Fibroblast of skin of scalp (primary cell): ENCODE results near the gene TEAD1.
A peak's percentile ranks its signal among the peaks of the same experiment; 100 is the strongest.

Experiments used
- DNase-seq: peaks from one replicate; pipeline ENCODE4 v3.0.0-alpha.2; 2013

TEAD1 gene

GRCh38 chr11:12667646-12668045, 6.6 kb upstream of the TEAD1 start:
- DNase-seq: no peak

- no peak for DNase-seq
Observed at GRCh38 chr11:12668166-12668565, 6.1 kb upstream of the TEAD1 start.

DNA sequence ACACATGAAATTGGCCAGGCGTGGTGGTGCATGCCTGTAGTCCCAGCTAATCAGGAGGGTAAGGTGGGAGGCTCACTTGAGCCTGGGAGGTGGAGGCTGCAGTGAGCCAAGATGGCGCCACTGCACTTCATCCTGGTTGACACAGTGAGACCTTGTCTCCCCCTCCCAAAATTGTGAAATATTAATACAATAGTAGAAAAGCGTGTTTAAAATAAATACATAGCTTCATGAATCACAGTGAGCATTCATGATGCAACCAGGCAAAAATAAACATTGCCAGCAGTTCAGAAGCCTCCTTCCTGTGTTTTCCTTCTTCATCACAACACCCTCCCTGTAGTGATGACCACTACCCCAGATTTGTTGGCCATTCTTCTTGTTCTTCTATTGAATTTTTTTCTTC, 4.3 kb upstream of the TEAD1 start:
- peak; percentile 70 for DNase-seq

- DNase-seq: no peak
Observed at GRCh38 chr11:12671370-12671769, 2.9 kb upstream of the TEAD1 start.

- DNase-seq: no peak
Observed at GRCh38 chr11:12673601-12673923, 659 bp upstream of the TEAD1 start.

GRCh38 chr11:12674571-12674935, 332 bp downstream of the TEAD1 start:
- no peak for DNase-seq

DNA sequence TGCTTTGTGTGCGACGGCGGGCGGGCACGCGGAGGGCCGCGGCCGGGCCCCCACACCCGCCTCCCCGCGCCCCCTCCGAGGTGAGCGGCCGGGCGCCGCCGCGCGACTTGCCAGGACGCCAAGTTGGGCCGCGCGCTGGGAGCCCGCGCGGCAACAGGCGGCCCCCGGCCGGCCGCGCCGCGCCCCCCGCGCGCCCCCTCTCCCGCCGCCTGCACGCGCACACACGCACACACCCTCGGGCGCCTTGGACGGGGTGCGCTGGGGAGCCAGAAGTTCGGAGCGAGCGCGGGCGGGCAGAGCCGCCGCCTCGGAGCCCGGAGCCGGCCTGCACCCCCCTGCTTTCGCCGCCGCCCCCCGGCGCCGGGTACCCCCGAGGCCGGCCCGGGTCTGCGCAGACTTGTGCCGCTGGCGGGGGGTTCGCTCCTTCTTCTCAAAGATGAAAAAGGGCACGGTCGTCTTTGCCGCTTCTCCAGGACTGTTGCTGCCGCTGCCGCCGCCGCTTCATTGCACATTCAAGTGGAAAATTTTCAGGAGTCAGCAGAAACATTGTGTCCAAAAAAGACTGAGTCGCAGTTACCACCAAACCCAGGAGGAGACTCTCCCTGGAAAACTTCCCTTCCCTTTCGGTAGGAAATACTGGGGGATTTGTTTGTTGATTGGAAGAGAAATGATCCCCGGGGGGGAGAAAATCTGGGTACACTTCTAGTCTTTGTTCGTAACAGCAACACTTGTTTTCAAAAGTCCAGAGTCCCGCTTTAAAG, 895 bp downstream of the TEAD1 start:
- DNase-seq: no peak

DNA sequence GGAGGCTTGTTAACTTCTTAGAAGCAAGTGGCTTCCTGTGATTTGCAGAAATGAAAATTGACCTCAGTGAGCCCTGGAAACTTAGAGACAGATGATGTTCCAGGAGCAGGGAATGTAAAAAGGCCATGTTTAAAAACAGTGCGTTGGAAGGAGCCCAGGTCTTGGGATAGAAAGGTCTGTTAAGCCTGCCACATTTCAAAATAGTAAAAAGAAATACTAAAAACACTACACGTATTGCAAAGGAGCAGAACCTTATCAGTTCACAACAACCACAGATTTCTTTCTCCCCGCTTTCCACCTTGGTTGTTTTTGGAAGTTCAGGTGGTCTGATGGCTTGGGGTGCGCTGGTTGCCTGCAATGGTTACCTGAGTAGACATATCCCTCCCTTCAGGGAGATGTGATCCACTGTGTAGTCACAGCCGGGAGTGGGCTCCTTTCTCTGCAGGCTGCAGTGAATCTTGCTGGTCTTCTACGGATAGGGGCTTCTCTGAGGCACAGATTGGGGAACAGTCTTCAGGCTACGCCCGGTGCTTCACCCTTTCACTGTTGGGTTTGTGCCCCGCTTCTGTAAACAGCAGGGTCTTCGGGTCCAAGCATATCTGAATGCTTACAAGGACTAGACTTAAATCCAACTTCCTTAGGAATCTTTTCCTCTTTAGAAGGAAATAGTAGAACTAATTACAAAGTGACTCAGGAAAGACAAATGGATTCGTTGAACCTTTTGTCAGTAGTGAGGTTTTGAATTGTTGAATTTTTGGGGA, 1.9 kb downstream of the TEAD1 start:
- no peak for DNase-seq

- DNase-seq: no peak
Observed at GRCh38 chr11:12677131-12677530, 2.9 kb downstream of the TEAD1 start.

GRCh38 chr11:12678092-12678491, 3.9 kb downstream of the TEAD1 start:
- DNase-seq: no peak

DNA sequence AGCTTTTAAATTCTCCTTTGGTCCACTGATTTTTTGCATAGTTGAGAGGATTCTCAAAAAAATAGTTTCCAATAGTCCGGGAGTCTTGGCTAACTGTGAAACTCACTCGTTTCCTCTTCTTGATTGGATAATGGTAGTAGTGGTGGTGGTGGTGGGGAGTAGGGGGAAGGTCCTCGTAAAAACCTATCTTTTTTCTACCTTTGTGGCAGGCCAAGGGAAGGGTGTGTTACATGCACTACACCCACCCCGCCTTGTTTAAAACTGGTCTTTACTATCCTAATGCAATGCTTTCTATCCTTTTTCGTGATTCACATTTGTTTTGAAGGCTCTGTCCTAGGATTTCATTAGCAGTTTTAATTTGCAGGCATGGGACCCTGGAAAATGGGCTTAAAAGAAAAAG, 4.8 kb downstream of the TEAD1 start:
- no peak for DNase-seq

DNA sequence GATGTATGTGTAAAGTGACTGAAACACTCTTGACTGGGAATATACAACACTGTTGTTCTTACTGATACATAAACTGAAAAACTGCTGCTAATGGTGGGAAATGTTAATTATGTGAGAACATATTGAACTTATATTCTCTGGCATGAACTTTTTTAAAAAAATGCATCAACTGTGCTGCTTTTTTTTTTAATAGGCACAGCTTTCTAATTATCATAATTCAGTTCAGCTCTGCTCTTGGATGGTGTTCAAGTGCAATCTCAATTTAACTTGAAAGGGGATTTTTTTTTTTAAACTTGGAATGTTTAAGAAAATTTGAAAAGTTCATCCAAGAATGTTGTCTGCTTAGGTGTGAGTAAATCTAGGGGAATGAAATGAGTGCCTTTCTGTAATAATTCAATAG, 5.2 kb downstream of the TEAD1 start:
- no peak for DNase-seq

DNA sequence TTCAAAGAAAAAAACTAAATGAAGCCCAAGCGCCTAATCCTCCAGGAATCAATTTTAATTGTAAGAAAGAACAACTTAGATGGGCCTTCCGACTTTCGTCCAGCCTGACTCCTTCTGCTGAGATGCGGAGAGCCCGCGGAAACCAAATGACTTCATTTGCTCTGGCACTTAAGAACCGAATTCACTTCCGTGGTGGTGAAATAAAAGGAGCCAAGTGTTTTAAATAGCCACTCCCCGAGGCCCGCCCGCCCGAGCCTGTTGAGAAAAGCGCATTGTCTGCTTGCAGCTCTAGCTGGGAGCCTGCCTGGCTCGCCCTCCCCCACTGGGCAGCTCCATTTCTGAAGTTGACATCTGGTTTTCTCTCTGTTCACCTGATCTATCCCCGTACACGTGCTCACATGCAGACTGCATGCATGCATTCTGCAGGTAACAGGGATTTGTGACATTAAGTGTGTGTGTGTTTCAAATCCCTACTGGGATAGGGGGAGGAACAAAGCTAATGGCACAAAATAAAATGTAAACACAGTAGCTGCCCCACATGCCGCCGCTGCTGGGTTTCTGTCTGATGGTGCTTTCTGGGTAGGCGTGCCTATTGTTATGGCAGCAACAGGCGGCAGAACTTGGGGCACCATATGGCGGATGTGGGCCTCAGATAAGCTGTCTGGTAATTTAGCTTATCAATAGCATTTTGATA, 6.2 kb downstream of the TEAD1 start:
- DNase-seq: peak; percentile 88

DNA sequence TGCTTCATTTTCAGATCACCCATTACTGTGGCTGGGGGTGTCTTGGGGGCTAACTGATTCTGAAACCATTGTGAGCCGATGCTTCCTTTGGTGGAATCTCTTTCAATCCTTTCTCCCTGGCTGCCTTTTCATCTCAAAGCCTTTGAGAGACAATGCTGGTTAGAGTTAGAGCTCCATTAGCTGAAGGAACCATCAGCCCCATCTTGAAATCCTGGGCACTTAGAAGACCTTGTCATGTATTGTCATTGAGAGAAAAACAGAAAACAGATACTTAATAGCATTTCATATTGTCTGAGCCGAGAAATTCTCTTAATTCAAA, 6.7 kb downstream of the TEAD1 start:
- no peak for DNase-seq

DNA sequence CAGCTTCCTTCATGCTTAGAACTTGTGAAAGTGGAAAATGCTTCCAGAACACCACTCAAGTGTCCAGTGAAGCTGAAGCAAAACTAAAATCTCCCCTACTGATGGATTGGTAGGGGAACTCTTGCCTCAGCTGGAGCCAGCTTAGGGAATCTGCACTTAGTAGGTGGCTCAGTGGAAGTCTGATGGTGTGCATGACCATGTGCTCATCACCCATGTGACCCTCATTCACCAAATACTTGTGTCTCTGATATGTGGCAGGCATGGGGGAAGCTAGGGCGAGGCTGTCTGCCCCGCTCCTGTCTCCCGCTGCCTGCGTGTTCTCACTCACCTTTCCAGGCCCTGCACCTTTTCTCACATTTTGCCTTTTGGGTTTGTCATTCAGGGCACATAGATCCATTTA, 7.2 kb downstream of the TEAD1 start:
- no peak for DNase-seq

DNA sequence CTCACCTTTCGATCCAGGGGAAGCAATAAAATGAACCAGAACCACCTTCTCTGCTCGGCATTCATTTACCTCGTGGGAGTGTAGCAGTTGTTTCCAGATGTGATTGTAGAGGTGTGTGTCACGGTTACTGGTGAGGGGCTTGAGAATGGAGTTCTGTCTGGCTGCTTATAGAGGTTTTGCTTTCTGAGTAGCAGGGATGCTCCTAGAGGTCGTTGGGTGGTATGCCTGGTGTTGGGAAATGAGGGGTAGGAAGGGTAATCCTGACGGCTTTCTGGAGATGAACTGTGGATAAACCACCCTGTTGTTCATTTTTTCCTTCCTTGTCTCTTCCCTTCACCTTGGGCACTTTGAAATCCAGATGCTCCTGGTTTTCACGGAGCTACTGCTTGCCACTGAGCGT, 8.1 kb downstream of the TEAD1 start:
- no peak for DNase-seq

GRCh38 chr11:12682737-12683500, 8.7 kb downstream of the TEAD1 start:
- DNase-seq: no peak

DNA sequence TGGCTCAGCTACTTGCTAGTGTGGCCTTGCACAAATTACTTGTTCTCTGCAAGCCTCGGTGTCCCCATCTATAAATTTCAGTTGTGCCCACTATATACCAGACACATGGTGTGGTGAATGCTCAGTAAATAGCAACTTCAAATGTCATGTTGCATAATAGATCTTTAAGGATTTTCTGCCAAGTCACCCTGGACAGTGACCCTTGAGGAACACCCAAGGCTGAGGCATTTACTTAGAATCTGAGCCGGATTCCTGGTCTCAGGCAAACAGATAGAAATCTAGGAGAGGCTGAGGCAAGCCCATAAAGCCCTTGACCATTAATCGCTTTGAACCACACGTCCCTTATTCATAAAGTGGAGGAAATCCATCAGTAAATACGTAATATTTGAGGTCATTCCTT, 9.7 kb downstream of the TEAD1 start:
- no peak for DNase-seq

- DNase-seq: no peak
Observed at GRCh38 chr11:12684315-12684714, 10.1 kb downstream of the TEAD1 start.

GRCh38 chr11:12684816-12685215, 10.6 kb downstream of the TEAD1 start:
- DNase-seq: no peak

- DNase-seq: no peak
Observed at GRCh38 chr11:12685229-12685628, 11.0 kb downstream of the TEAD1 start.

DNA sequence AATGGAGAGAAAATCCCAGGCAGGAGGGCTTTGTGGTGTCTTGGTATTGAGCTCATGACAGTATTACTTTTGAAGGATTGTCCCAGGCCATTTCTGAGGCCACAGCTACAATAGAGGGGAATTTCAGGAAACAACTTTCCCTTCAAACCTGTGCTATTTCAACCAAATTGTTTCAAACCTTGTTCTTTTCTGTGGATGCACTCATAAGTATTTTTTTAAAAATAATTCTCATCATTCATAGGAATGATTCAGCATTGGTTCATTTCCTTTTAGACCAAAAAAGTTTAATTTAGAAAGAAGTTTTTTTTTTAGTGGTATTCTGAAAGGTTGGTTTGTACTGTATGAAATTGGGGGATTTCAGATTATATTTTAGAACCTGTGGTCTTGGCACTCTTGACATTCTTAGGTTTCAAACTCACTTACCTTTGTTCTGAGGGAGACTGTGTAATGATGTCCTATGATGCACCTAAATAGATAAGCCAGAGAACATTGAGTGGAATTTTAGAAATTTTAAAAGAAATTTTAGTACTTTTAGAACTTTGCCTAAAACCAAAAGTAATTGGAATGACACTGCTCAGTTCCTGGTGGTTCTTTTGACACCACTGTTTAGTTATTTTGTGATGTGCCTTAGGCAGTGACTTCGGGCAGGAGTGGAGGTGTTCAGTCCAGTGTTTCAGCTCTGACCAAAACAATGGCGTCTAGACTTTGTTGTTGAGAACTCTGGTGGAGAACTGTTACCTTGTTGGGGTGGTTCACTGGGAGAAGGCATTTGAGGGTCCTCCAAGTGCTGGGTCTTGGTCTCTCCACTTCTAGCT, 12.2 kb downstream of the TEAD1 start:
- no peak for DNase-seq
